Testis (tissue), 3 donors: ENCODE results near the gene PTGER1. TPM values are rescaled to one million over a fixed set of nuclear protein-coding genes. Genes with fewer than 3 reads are reported as not detected.

Source experiments
- DNase-seq: peaks from one replicate; pipeline ENCODE4 v3.0.0-alpha.2; 2019
- H3K27ac ChIP-seq, 2 donors: fragments of 200-600 bp; sonication (generic); one replicate each; pipeline ENCODE4 v1.5.1; 2019
- H3K27me3 ChIP-seq: fragments of 200-600 bp; sonication (generic); one replicate; pipeline ENCODE4 v1.5.1; 2019
- H3K36me3 ChIP-seq: fragments of 200-600 bp; sonication (generic); one replicate; pipeline ENCODE4 v1.5.1; 2017; ENCODE audit warnings: low read depth; ENCODE audit errors: missing control alignments
- H3K4me1 ChIP-seq: fragments of 200-600 bp; sonication (generic); one replicate; pipeline ENCODE4 v1.5.1; 2019
- H3K4me3 ChIP-seq, 2 donors: fragments of 200-600 bp; sonication (generic); one replicate each; pipeline ENCODE4 v1.5.1; 2017 to 2019
- H3K9me3 ChIP-seq: fragments of 200-600 bp; sonication (generic); one replicate; pipeline ENCODE4 v1.5.1; 2017
- POLR2A ChIP-seq: fragments of 450-650 bp; IDR thresholded peaks from one replicate; pipeline ENCODE4 v1.6.1; 2017; ENCODE audit warnings: antibody characterized with exemption, mild to moderate bottlenecking, moderate library complexity
- WGBS, 2 donors: methylation state at CpG; one replicate each; pipeline ENCODE4 v1.1.5; 2018; 5-methylcytosine and 5-hydroxymethylcytosine counted together
- intact Hi-C: fragments of 100-400 bp; cut with DNase I; formaldehyde crosslinking; loops from one replicate; pipeline ENCODE4 v1.15.1; 2023; ENCODE audit warnings: low total_unique reads
- polyA plus RNA-seq: library from polyadenylated mRNA; stranded (reverse); fragments of 350-450 nt; fragmentation: Illumina TruSeq; extraction: RNeasy Lipid Tissue Mini Kit (QIAGEN cat#74804); gene quantifications from one replicate; pipeline ENCODE4 v1.2.3, GENCODE V29; 2014; ENCODE audit warnings: low read depth, low replicate concordance; ENCODE audit not compliant: insufficient read depth
- total RNA-seq, 2 donors: library from RNA; depleted of rRNA; stranded (reverse); fragments of >200 nt; gene quantifications; one replicate each; pipeline ENCODE4 v1.2.3, GENCODE V29; 2016
- TF ChIP-seq, protein P1 (sequence below), 3 experiments: fragments of 450-650 bp in 2 of 3; fragments of 200-600 bp in 1 of 3; sonication (generic) in 1 of 3; IDR thresholded peaks; one replicate each; pipeline ENCODE4 v1.5.1; 2016 to 2019; ENCODE audit warnings: antibody characterized with exemption in 3 of 3, mild to moderate bottlenecking in 2 of 3, moderate library complexity in 1 of 3

Gene PTGER1
- total and polyA plus RNA-seq, 3 donors from 2014 or later: 0.22 to 1.5 (median 1.4) TPM

DNA sequence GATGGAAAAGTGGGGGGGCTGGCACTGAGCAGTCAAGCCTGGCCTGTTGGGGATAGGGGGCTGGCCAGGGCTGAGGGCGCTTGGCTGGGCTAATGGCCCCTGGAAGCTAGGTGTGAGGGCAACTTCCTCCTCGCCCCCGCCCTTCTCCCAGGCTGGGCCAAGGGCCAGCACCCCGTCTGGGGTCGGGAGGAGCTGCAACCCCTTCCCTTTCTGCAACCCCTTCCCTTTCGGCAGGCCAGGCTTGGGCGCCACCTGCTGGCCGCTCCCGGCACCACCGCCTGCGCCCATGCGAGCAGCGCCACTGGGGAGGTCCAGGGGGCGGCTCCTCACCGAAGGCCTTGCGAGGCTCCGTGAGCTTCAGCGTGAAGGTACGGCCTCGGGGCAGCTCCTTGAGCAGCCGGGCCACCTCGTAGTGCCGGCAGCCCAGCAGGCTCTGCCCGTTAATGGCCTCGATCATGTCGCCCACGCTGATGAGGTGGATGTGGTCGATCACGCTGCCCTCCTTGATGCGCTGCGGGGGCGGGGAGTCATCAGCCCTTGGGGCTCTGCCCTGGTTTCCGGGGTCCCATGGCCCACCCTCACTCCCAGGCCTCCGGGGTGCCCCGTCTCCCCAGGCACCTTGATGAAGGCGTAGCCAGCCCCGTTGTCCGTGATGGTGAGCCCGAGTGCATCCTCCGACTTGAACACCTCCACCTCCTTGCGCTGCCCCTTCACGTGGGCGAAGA is 5.0 kb upstream of the PTGER1 start:
- Histone ChIP-seq H3K9me3 (no peaks in the 10 kb centered on the region), H3K27ac (no peak overlapping the region), H3K27me3 (no peaks in the 10 kb centered on the region), H3K4me3 (no peak overlapping the region), H3K4me1 (no peaks in the 10 kb centered on the region), H3K36me3 (no peaks in the 10 kb centered on the region)
- intact Hi-C loops: loop anchor here (10.0 kb wide), 1 partner anchor 55 kb away; no protein-coding TSS in a partner anchor
- WGBS, 2 donors: 40 to 64% methylated on average over 1 to 41 of the region's 43 CpGs
- TF ChIP-seq, protein P1, sequence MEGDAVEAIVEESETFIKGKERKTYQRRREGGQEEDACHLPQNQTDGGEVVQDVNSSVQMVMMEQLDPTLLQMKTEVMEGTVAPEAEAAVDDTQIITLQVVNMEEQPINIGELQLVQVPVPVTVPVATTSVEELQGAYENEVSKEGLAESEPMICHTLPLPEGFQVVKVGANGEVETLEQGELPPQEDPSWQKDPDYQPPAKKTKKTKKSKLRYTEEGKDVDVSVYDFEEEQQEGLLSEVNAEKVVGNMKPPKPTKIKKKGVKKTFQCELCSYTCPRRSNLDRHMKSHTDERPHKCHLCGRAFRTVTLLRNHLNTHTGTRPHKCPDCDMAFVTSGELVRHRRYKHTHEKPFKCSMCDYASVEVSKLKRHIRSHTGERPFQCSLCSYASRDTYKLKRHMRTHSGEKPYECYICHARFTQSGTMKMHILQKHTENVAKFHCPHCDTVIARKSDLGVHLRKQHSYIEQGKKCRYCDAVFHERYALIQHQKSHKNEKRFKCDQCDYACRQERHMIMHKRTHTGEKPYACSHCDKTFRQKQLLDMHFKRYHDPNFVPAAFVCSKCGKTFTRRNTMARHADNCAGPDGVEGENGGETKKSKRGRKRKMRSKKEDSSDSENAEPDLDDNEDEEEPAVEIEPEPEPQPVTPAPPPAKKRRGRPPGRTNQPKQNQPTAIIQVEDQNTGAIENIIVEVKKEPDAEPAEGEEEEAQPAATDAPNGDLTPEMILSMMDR (IDR thresholded peaks at IDR 0.05): peak; percentile 62 to 84 (median 77)
- no peak for TF ChIP-seq POLR2A
- peak; percentile 52 for DNase-seq

GRCh38 chr19:14479309-14479974 is 4.3 kb upstream of the PTGER1 start:
- WGBS, 2 donors: 67 to 79% methylated on average over 14 of the region's 14 CpGs
- intact Hi-C loops: loop anchor here (10.0 kb wide), 1 partner anchor 55 kb away; no protein-coding TSS in a partner anchor
- H3K4me1 ChIP-seq: no peaks in the 10 kb centered on the region
- TF ChIP-seq POLR2A: no peak
- TF ChIP-seq, protein P1 (IDR thresholded peaks at IDR 0.05): no peak
- no peak for DNase-seq
- no peaks in the 10 kb centered on the region for H3K27me3 ChIP-seq
- H3K9me3 ChIP-seq: no peaks in the 10 kb centered on the region
- no peak overlapping the region for H3K4me3 ChIP-seq
- no peaks in the 10 kb centered on the region for H3K36me3 ChIP-seq
- H3K27ac ChIP-seq: no peak overlapping the region

DNA sequence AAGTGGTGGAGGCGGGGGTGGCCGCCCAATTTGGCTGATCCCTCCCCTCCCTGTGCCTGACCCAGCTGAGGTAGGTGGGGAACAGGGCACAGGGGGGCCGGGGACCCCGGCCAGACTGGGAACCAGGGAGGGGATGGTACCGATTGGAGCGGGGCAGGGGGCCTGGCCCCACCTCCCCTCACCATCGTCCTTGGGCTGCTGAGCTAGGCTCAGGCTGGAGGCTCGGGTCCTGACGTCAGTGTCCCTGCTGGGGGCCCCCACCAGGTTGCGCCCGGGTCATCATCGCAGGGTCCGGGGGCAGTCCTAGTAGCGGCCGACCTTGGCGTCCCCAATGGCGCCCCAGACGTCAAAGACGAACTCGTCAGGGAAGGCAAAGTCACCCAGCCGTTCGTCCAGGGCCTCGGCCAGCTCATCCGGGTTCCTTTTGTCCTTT is 3.0 kb upstream of the PTGER1 start:
- Histone ChIP-seq H3K36me3 (no peaks in the 10 kb centered on the region), H3K4me3 (no peak overlapping the region), H3K27me3 (no peaks in the 10 kb centered on the region), H3K9me3 (no peaks in the 10 kb centered on the region), H3K4me1 (no peaks in the 10 kb centered on the region), H3K27ac (no peak overlapping the region)
- WGBS, 2 donors: 72 to 76% methylated on average over 7 to 24 of the region's 24 CpGs
- DNase-seq: no peak
- no peak for TF ChIP-seq POLR2A
- intact Hi-C loops: loop anchor here (10.0 kb wide), 1 partner anchor 53 kb away; no protein-coding TSS in a partner anchor

DNA sequence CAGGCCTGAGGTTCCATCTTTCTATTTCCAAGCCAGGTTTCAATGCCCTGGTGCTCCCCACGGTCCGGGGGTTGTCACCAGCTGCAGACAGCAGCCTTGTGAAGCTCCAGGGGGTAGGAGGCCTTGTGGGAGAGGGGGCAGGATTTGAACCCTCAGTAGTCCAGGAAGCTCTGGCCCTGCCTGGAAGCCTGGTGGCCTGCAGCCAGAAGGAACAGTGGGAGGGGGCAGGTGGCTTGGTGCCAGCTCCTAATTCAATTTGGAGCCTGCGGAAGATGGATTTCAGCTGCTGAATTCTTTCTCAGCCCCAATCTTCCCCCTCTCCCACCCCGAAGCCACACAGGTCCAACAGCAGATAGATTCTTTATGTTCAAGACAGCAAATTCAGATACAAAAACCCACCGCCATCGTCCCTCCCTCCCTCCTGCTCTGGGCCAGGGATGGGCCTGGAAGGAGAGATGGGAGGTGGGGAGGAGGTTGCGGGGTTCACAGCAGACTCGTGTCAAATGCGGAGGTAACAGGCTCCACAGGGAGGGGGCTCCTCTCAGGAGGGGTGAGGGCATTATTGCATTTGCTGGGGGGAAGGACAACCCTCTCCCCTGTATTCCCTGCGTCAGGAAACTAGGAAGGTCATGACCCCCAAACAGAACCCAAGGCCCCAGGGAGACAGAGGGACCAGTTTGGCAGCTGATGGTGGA is 2.4 kb upstream of the PTGER1 start:
- 73 to 86% methylated on average over 9 to 10 of the region's 10 CpGs for WGBS, 2 donors
- Histone ChIP-seq H3K36me3 (no peaks in the 10 kb centered on the region), H3K27ac (no peak overlapping the region), H3K4me1 (no peaks in the 10 kb centered on the region), H3K27me3 (no peaks in the 10 kb centered on the region), H3K4me3 (no peak overlapping the region), H3K9me3 (no peaks in the 10 kb centered on the region)
- intact Hi-C loops: loop anchor here (10.0 kb wide), 1 partner anchor 53 kb away; no protein-coding TSS in a partner anchor
- no peak for DNase-seq
- TF ChIP-seq, protein P1 (IDR thresholded peaks at IDR 0.05): no peak
- no peak for TF ChIP-seq POLR2A
